Effector memory CD4-positive, alpha-beta T cell (primary cell): Measurements from ENCODE around the gene TNFRSF1A.
"Not testable (repeated sequence)": the region's sequence is repeated elsewhere in the genome, so short reads cannot be mapped to it uniquely, and the experiment has no call there.

Source experiments
- DNase-seq, 3 donors: peaks; one replicate each; pipeline ENCODE4 v3.0.0-alpha.2; 2020
- H3K27ac ChIP-seq: 2 replicates; pipeline ENCODE4 v1.7.0; 2013; ENCODE audit warnings: mild to moderate bottlenecking, low read length, moderate library complexity; ENCODE audit not compliant: insufficient read depth, poor library complexity, severe bottlenecking
- H3K27me3 ChIP-seq: replicated peaks from 2 replicates; pipeline ENCODE4 v1.7.0; 2013; ENCODE audit warnings: mild to moderate bottlenecking, low read length; ENCODE audit not compliant: insufficient read depth, control insufficient read depth, poor library complexity, severe bottlenecking
- H3K36me3 ChIP-seq: 2 replicates; pipeline ENCODE4 v1.7.0; 2013; ENCODE audit warnings: mild to moderate bottlenecking, low read length, moderate library complexity; ENCODE audit not compliant: control insufficient read depth, insufficient read depth
- H3K4me1 ChIP-seq: 2 replicates; pipeline ENCODE4 v1.7.0; 2013; ENCODE audit warnings: low read length, mild to moderate bottlenecking; ENCODE audit not compliant: control insufficient read depth, insufficient read depth, poor library complexity, severe bottlenecking
- H3K4me3 ChIP-seq: 2 replicates; pipeline ENCODE4 v1.7.0; 2013; ENCODE audit warnings: low read length, low read depth, mild to moderate bottlenecking; ENCODE audit not compliant: insufficient read depth, poor library complexity, severe bottlenecking
- H3K9me3 ChIP-seq: 2 replicates; pipeline ENCODE4 v1.7.0; 2013; ENCODE audit warnings: mild to moderate bottlenecking, low read length, moderate library complexity; ENCODE audit not compliant: control insufficient read depth

The TNFRSF1A gene

GRCh38 chr12:6303071-6303470 is 38.8 kb downstream of the TNFRSF1A start:
- H3K27ac ChIP-seq: no peak overlapping the region
- H3K4me3 ChIP-seq: no peak overlapping the region
- no peaks in the 10 kb centered on the region for H3K36me3 ChIP-seq
- no peaks in the 10 kb centered on the region for H3K27me3 ChIP-seq
- no peaks in the 10 kb centered on the region for H3K9me3 ChIP-seq
- H3K4me1 ChIP-seq: no peaks in the 10 kb centered on the region
- DNase-seq: no peak

GRCh38 chr12:6302621-6303020 is 39.3 kb downstream of the TNFRSF1A start:
- no peak overlapping the region for H3K4me3 ChIP-seq
- H3K27ac ChIP-seq: no peak overlapping the region
- no peaks in the 10 kb centered on the region for H3K4me1 ChIP-seq
- no peaks in the 10 kb centered on the region for H3K9me3 ChIP-seq
- no peaks in the 10 kb centered on the region for H3K36me3 ChIP-seq
- DNase-seq: no peak
- no peaks in the 10 kb centered on the region for H3K27me3 ChIP-seq

- no peak for DNase-seq
- Histone ChIP-seq H3K27me3 (no peaks in the 10 kb centered on the region), H3K9me3 (no peaks in the 10 kb centered on the region), H3K36me3 (no peaks in the 10 kb centered on the region), H3K4me3 (no peak overlapping the region), H3K27ac (no peak overlapping the region), H3K4me1 (no peaks in the 10 kb centered on the region)
Measured at GRCh38 chr12:6301721-6302120, 40.2 kb downstream of the TNFRSF1A start.

- DNase-seq: no peak
- Histone ChIP-seq H3K4me3 (no peak overlapping the region), H3K27ac (no peak overlapping the region)
Measured at GRCh38 chr12:6297170-6297569, 44.7 kb downstream of the TNFRSF1A start.

DNA sequence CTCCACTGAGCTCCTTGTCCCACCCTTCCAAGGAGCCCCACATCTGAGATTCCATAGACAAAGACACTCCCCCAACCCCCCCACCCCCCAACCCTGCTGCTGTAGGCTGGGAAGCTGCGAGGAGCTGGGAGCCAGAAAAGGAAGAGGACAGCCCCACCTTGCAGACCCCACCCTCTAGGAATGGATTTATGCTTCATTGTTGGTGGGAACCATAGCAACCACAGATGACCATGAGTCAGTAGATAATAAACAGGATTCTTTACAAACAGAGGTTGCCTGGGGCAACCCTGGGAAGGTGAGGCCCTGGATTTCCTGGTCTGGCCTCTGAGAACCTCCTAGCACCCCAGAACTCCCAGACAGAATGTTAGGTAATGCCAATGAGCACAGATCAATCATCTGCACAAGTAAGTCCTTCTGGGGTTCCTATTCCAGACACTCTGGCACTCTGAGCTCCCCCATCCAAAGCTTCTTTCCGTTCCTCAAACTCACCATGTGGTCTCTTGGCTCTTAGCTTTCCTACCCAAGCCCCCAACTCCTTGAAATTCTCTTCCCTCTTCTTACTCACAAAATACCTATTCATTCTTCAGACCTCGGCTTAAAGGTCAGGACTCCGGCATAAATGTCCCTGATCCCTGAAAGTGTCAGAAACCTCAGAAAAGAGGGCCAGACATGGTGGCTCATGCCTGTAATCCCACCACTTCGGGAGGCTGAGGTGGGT is 46.6 kb downstream of the TNFRSF1A start:
- Histone ChIP-seq H3K36me3 (no peaks in the 10 kb centered on the region), H3K27ac (no peak overlapping the region), H3K9me3 (no peaks in the 10 kb centered on the region), H3K4me1 (peaks cover 2% of the 10 kb centered on the region), H3K4me3 (no peak overlapping the region), H3K27me3 (no peaks in the 10 kb centered on the region)
- no peak for DNase-seq

More at GRCh38 chr12:6297170-6297569, 44.7 kb downstream of the TNFRSF1A start:
- Histone ChIP-seq H3K36me3 (no peaks in the 10 kb centered on the region), H3K4me1 (peaks cover 2% of the 10 kb centered on the region), H3K9me3 (no peaks in the 10 kb centered on the region), H3K27me3 (no peaks in the 10 kb centered on the region)

- H3K4me3 ChIP-seq: no peak overlapping the region
- peaks cover 2% of the 10 kb centered on the region for H3K4me1 ChIP-seq
- H3K27ac ChIP-seq: no peak overlapping the region
- H3K36me3 ChIP-seq: no peaks in the 10 kb centered on the region
- no peak for DNase-seq
- no peaks in the 10 kb centered on the region for H3K9me3 ChIP-seq
- no peaks in the 10 kb centered on the region for H3K27me3 ChIP-seq
Measured at GRCh38 chr12:6294156-6295093, 47.5 kb downstream of the TNFRSF1A start.

DNA sequence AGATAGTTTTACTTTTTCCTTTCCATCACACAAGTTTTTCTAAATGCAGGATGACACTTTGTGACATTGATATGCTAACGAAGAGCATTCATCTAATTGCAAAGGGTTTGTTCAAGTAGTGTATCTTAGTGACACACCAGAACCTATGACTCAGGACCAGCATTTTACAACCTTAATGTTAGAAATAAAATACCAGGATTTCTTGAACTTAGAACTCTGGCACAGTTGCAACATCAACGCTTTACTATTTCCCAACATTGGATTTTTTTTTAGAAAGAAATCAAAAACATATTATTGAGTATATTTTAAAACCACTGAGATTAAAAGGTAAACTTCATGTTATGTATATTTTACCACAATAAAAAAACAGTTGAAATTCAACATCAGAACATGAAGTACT is 49.3 kb downstream of the TNFRSF1A start:
- H3K27ac ChIP-seq: no peak overlapping the region
- no peaks in the 10 kb centered on the region for H3K27me3 ChIP-seq
- peaks cover 2% of the 10 kb centered on the region for H3K4me1 ChIP-seq
- H3K36me3 ChIP-seq: no peaks in the 10 kb centered on the region
- DNase-seq: no peak
- no peak overlapping the region for H3K4me3 ChIP-seq
- H3K9me3 ChIP-seq: no peaks in the 10 kb centered on the region

- not testable (repeated sequence) for H3K9me3 ChIP-seq, H3K4me1 ChIP-seq, DNase-seq, H3K27me3 ChIP-seq, H3K27ac ChIP-seq, H3K4me3 ChIP-seq, H3K36me3 ChIP-seq
Measured at GRCh38 chr12:6289906-6290305, 52.0 kb downstream of the TNFRSF1A start.

GRCh38 chr12:6289081-6289480 is 52.8 kb downstream of the TNFRSF1A start:
- H3K27me3 ChIP-seq, H3K9me3 ChIP-seq, DNase-seq, H3K4me1 ChIP-seq, H3K27ac ChIP-seq, H3K4me3 ChIP-seq, H3K36me3 ChIP-seq: not testable (repeated sequence)

GRCh38 chr12:6288235-6288634 is 53.6 kb downstream of the TNFRSF1A start:
- Histone ChIP-seq H3K27me3 (no peaks in the 10 kb centered on the region), H3K4me1 (no peaks in the 10 kb centered on the region), H3K36me3 (no peaks in the 10 kb centered on the region), H3K4me3 (no peak overlapping the region), H3K9me3 (no peaks in the 10 kb centered on the region), H3K27ac (no peak overlapping the region)
- no peak for DNase-seq
